ENCODE data around the gene NT5M. TPM values are rescaled to one million over a fixed set of nuclear protein-coding genes. Genes with fewer than 3 reads are reported as not detected.

Gene NT5M
- total and polyA plus RNA-seq, 9 of the 15 experiments (the other 6 are each of a cell fraction or from before 2014, with no cell fraction given): 0.24 to 10.1 (median 3.4) TPM

- 6% methylated on average over 9 of the region's 11 CpGs for WGBS (ENCODE audit: insufficient coverage, low coverage, missing lambda C conversion rate)
- Histone ChIP-seq H3K9ac (ENCODE audit: insufficient read depth in 1 of 2, low read depth in 2 of 2, low read length in 2 of 2) (peak overlapping the region in 1 of 2 experiments; percentile 43; a peak in 1 of 4 replicates), H3K9me3 (replicated peaks; ENCODE audit: control insufficient read depth, insufficient read depth, low read depth, low read length) (0 out of 2 replicates have a peak, but pooled peaks cover 4% of the 10 kb centered on the region), H4K20me1 (replicated peaks; ENCODE audit: control insufficient read depth, insufficient read depth, low read length) (no peaks in the 10 kb centered on the region), H3K4me3 (no peak overlapping the region), H3K36me3 (ENCODE audit: control insufficient read depth, insufficient read depth, low read length) (no peaks in the 10 kb centered on the region), H3K27me3 (ENCODE audit: control insufficient read depth in 2 of 2, insufficient read depth in 2 of 2, low read length in 2 of 2) (peaks cover 3 to 35% of the 10 kb centered on the region in 2 experiments; a peak in 4 of 5 replicates), H3K9me1 (ENCODE audit: control insufficient read depth, insufficient read depth, low read length) (no peaks in the 10 kb centered on the region), H3K4me2 (ENCODE audit: insufficient read depth, low read length) (no peak overlapping the region), H2AFZ (ENCODE audit: low read depth, low read length) (no peak overlapping the region), H3K4me1 (replicated peaks in 1 of 2; ENCODE audit: control insufficient read depth in 2 of 2, insufficient read depth in 2 of 2, low read length in 2 of 2) (peaks cover 0 to 15% of the 10 kb centered on the region in 2 experiments; a peak in 3 of 5 replicates), H3K79me2 (ENCODE audit: control insufficient read depth, insufficient read depth, low read length) (no peaks in the 10 kb centered on the region), H3K27ac (ENCODE audit: extremely low read depth, low read depth, low read length) (no peak overlapping the region)
- TF ChIP-seq SMAD1 (IDR thresholded peaks at IDR 0.05; ENCODE audit: low read depth, low read length, partially characterized antibody) (no peak), CC2D1A (IDR thresholded peaks at IDR 0.05) (no peak), POLR2A (conservative IDR thresholded peaks at IDR 0.05) (no peak), BACH1 (tag; IDR thresholded peaks at IDR 0.05) (no peak), XRCC5 (IDR thresholded peaks at IDR 0.05; ENCODE audit: low read depth, low read length) (no peak), NCOA4 (IDR thresholded peaks at IDR 0.05; ENCODE audit: partially characterized antibody) (no peak), RBFOX2 (IDR thresholded peaks at IDR 0.05; ENCODE audit: low read depth, low read length) (no peak), ZNF444 (CRISPR knock-in tag; IDR thresholded peaks at IDR 0.05) (no peak), PURB (CRISPR knock-in tag; IDR thresholded peaks at IDR 0.05; ENCODE audit: low read depth) (no peak), MXI1 (IDR thresholded peaks at IDR 0.05; ENCODE audit: low read depth, low read length) (no peak), SAFB2 (IDR thresholded peaks at IDR 0.05; ENCODE audit: borderline replicate concordance, low read depth, low read length, severe bottlenecking) (no peak), ZNF561 (CRISPR knock-in tag; conservative IDR thresholded peaks at IDR 0.05) (no peak), CREB3L1 (IDR thresholded peaks at IDR 0.05; ENCODE audit: borderline replicate concordance, low read depth) (no peak), CBFA2T3 (IDR thresholded peaks at IDR 0.05) (no peak), ZNF75A (CRISPR knock-in tag; IDR thresholded peaks at IDR 0.05) (no peak), ZNF212 (CRISPR knock-in tag; IDR thresholded peaks at IDR 0.05) (no peak), HMBOX1 (IDR thresholded peaks at IDR 0.05) (no peak), RNF219 (CRISPR knock-in tag; IDR thresholded peaks at IDR 0.05) (no peak), NR3C1 (CRISPR knock-in tag; IDR thresholded peaks at IDR 0.05) (no peak)
- TF ChIP-seq, protein P1, sequence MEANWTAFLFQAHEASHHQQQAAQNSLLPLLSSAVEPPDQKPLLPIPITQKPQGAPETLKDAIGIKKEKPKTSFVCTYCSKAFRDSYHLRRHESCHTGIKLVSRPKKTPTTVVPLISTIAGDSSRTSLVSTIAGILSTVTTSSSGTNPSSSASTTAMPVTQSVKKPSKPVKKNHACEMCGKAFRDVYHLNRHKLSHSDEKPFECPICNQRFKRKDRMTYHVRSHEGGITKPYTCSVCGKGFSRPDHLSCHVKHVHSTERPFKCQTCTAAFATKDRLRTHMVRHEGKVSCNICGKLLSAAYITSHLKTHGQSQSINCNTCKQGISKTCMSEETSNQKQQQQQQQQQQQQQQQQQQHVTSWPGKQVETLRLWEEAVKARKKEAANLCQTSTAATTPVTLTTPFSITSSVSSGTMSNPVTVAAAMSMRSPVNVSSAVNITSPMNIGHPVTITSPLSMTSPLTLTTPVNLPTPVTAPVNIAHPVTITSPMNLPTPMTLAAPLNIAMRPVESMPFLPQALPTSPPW (CRISPR knock-in tag; IDR thresholded peaks at IDR 0.05): no peak
- no peak for FAIRE-seq
- ATAC-seq: no peak
- ChIA-PET POLR2A (interaction anchor here (0.7 kb wide), 1 partner anchor 11 kb away, joined by 3 read pairs; no protein-coding TSS in a partner anchor), CTCF (ENCODE audit: low intra/inter-chr PET ratio) (no interaction called here)
- DNase-seq (ENCODE audit: extremely low read depth in 1 of 4, low spot score in 3 of 4): no peak
- BruUV-seq (replicated peaks): no TSS peak
- in situ Hi-C loops (cut with MboI) (no loop called here), intact Hi-C loops (cut with micrococcal nuclease) (no loop called here)
Observed at GRCh38 chr17:17364338-17364667, 61.1 kb downstream of the NT5M start.

All from K562 (cell line).